HG02970 (cell line): Measurements from ENCODE around the gene PCDHB4.
"Not testable (repeated sequence)": the region's sequence is repeated elsewhere in the genome, so short reads cannot be mapped to it uniquely, and the experiment has no call there.

Experiments
- ATAC-seq: cut with Tn5 transposase; IDR thresholded peaks from one replicate; pipeline ENCODE4 v1.9.1; 2021; ENCODE audit warnings: mild to moderate bottlenecking, moderate library complexity, moderate number of reproducible peaks; ENCODE audit not compliant: unreplicated experiment, low FRiP score

Gene PCDHB4

DNA sequence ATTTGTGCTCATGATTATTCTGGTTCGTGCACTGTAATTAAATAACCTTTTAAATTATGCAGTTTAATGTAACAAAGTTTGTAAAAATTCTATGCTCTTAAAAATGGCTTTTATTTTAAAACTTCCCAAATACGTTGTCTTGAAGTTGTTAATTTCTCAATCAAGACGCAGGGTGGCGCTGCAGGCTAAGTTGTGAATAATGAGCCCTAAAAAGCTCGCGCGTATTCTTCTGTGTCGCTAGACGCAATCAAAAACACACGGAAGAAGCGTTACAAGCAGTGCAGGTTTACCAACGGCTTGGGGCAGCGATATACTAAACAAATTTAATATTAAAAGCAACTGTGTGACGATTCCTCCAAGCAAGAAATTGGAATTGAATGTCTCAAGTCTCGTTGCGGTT is at the start of gene PCDHB4:
Gene PCDHB4, plus strand, starts transcription at position 256 of the 400 bp plus-strand sequence. CDS start 181 bp downstream, outside the sequence.
- ATAC-seq: no peak

DNA sequence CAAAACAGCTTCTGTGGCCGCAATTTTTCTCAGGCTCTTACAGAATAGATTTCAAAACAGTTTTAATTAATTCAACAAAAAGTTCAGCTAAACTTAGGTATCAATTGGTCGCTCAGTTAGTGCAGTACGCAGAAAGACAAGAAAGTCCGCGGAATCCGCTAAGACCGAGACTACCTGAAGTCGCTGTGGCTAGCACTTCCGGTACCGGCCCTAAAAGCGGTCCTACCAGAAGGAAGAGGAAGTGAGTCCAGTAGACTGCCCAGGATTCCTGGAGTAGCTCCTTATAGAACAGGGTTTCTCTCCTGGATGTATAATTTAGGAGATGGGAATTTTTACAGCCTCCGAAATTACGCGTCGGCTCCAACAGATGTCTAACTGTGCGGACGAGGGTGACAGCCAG is 43.8 kb upstream of the PCDHB4 start:
- ATAC-seq: no peak

DNA sequence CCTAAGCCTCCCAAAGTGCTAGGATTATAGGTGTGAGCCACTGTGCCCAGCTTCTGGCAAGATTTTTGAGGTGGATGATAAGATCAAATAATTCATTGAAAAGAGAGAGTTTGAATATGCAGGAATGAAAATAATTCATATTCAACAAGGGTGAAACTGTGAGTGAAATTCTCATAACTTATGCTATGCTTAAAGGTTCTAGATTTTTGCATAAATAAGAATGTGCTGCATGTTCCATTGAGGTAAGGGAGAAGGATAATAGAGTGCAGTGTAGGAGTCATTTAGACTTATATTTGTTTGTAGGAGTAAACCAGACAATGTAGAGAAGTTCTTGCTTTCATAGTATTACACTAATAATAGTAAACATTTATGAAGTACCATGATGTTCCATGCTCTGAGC is 39.4 kb upstream of the PCDHB4 start:
- ATAC-seq: no peak

DNA sequence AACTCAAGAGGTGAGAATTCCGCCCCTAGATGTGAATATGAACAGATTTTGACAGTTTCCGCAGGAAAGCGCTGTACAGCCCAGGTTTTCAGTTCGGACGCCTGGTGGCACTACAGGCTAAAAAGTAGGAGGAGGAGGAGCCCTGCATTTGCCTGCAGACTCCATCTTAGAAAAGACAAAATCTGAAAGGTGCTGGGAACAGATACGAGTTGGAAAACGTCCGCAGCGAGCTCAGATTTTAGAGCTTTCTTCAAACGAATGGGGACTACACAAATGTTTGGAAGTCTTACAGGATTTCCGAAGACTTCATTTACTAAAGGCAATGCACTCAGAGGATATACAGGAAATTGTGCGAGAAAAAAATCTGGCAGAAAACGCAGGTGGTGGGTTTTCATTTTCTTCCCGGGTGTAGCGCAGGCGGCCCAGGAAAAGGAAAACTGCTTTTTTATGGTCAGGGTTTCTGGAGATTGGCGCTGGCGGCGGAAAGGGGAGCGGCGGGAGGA is 37.1 kb upstream of the PCDHB4 start:
- no peak for ATAC-seq

DNA sequence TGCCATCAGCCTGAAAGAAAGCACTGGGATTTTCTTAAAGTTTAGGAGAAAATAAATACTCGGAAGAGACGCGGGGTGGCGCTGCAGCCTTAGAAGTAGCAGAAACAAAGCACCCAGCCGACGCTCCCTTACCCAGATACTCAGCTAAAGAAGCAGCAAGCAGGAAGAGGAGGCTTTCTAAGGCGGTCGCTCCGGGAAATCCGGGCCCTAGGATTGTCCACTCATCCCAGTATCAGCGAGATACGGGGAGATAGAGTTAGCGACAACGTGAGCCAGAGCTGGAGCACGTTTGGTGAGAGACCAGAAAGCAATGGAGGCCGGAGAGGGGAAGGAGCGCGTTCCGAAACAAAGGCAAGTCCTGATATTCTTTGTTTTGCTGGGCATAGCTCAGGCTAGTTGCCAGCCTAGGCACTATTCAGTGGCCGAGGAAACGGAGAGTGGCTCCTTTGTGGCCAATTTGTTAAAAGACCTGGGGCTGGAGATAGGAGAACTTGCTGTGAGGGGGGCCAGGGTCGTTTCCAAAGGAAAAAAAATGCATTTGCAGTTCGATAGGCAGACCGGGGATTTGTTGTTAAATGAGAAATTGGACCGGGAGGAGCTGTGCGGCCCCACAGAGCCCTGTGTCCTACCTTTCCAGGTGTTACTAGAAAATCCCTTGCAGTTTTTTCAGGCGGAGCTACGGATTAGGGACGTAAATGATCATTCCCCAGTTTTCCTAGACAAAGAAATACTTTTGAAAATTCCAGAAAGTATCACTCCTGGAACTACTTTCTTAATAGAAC is 26.9 kb upstream of the PCDHB4 start, which contains the start of gene PCDHB2:
Gene PCDHB2, plus strand, starts transcription at position 135 of the 782 bp plus-strand sequence. Its CDS starts 176 bp downstream, at position 311.
- no peak for ATAC-seq

DNA sequence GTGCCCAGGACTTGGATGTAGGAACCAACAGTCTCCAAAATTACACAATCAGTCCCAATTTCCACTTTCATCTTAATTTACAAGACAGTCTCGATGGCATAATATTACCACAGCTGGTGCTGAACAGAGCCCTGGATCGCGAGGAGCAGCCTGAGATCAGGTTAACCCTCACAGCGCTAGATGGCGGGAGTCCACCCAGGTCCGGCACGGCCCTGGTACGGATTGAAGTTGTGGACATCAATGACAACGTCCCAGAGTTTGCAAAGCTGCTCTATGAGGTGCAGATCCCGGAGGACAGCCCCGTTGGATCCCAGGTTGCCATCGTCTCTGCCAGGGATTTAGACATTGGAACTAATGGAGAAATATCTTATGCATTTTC is 26.4 kb upstream of the PCDHB4 start:
- ATAC-seq: no peak

DNA sequence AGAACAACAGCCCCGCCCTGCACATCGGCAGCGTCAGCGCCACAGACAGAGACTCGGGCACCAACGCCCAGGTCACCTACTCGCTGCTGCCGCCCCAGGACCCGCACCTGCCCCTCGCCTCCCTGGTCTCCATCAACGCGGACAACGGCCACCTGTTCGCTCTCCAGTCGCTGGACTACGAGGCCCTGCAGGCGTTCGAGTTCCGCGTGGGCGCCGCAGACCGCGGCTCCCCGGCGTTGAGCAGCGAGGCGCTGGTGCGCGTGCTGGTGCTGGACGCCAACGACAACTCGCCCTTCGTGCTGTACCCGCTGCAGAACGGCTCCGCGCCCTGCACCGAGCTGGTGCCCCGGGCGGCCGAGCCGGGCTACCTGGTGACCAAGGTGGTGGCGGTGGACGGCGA is 25.4 kb upstream of the PCDHB4 start:
- not testable (repeated sequence) for ATAC-seq

DNA sequence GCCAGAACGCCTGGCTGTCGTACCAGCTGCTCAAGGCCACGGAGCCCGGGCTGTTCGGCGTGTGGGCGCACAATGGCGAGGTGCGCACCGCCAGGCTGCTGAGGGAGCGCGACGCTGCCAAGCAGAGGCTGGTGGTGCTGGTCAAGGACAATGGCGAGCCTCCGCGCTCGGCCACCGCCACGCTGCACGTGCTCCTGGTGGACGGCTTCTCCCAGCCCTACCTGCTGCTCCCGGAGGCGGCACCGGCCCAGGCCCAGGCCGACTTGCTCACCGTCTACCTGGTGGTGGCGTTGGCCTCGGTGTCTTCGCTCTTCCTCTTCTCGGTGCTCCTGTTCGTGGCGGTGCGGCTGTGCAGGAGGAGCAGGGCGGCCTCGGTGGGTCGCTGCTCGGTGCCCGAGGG is 25.0 kb upstream of the PCDHB4 start:
- not testable (repeated sequence) for ATAC-seq

DNA sequence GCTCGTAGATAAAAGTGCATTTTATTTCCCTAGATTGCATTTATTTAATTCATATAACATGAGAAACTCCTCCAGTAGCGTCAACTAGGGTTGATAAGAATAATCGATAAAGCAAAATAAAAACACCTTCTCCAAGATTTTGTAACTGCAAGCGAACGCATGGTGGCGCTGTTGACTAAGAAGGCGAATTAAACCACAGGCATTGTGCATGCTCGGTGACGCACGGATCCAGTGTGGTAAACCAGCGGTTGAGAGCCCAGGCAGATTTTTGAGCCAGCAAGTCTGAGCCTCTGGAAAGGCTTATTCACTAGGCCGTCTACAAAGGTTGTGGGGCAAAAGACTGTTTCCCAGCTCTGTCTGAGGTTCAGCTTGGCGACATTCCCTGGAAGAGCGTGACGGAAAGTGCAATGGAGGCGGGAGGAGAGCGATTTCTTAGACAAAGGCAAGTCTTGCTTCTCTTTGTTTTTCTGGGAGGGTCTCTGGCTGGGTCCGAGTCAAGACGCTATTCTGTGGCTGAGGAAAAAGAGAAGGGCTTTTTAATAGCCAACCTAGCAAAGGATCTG is 21.3 kb upstream of the PCDHB4 start, which contains the start of gene PCDHB3:
Gene PCDHB3, plus strand, starts transcription at position 231 of the 563 bp plus-strand sequence. Its CDS starts 177 bp downstream, at position 408.
- no peak for ATAC-seq

DNA sequence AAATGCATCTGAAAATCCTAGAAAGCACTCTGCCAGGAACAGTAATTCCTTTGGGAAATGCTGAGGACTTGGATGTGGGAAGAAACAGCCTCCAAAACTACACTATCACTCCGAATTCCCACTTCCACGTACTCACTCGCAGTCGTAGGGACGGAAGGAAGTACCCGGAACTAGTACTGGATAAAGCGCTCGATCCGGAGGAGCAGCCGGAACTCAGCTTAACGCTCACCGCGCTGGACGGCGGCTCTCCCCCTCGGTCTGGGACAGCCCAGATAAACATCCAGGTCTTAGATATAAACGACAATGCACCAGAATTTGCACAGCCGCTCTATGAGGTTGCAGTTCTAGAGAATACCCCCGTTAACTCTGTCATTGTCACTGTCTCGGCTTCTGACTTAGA is 20.6 kb upstream of the PCDHB4 start:
- no peak for ATAC-seq

DNA sequence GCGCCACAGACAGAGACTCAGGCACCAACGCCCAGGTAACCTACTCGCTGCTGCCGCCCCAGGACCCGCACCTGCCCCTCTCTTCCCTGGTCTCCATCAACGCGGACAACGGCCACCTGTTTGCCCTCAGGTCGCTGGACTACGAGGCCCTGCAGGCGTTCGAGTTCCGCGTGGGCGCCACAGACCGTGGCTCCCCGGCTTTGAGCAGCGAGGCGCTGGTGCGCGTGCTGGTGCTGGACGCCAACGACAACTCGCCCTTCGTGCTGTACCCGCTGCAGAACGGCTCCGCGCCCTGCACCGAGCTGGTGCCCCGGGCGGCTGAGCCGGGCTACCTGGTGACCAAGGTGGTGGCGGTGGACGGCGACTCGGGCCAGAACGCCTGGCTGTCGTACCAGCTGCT is 19.5 kb upstream of the PCDHB4 start:
- not testable (repeated sequence) for ATAC-seq

DNA sequence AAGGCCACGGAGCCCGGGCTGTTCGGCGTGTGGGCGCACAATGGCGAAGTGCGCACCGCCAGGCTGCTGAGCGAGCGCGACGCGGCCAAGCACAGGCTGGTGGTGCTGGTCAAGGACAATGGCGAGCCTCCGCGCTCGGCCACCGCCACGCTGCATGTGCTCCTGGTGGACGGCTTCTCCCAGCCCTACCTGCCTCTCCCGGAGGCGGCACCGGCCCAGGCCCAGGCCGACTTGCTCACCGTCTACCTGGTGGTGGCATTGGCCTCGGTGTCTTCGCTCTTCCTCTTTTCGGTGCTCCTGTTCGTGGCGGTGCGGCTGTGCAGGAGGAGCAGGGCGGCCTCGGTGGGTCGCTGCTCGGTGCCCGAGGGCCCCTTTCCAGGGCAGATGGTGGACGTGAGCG is 19.1 kb upstream of the PCDHB4 start:
- not testable (repeated sequence) for ATAC-seq

DNA sequence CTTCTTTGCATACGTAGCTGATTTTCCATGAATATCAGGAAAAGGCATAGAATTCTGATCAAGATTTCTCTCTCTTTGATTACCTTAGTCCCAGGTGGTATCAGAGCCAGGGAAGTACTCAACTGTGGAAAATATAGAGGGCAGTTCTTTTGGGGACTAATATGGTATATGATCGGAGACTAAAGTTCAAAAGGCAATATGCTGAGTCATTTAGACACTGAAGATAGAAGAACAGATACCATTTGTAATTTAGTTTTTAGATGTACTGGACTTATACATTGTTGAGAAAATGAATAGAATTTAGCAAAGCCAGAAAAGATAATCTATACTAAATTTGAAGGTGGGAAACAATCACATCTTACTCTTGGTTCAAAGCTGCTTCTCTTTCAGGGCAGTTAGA is 16.3 kb upstream of the PCDHB4 start:
- ATAC-seq: no peak

DNA sequence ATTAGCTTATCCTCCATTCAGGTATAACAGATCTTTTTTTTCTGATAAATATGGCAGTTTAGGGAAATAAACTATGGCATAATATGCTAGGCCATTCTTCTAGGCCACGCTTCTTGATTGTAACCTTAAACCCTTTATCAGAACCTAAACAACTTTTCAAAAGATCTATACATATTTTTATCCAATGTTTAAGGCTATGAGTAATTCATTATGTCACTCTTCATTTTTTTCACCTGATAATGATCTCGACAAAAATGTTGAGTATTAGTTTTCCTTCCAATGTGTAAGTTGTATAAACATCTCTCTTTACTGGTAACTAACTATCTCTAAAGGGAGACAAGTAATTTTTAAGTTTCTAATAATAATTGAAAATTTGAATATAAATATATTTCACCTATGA is 2.4 kb upstream of the PCDHB4 start:
- ATAC-seq: no peak

DNA sequence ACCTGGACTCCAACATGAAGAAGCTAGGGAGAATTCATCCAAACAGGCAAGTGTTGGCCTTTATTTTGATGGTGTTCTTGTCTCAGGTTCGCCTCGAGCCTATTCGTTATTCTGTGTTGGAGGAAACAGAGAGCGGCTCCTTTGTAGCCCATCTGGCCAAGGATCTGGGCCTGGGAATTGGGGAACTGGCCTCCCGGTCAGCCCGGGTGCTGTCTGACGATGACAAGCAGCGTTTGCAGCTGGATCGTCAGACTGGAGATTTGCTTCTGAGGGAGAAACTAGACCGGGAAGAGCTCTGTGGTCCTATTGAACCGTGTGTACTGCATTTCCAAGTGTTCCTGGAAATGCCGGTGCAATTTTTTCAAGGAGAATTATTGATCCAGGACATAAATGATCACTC is 367 bp downstream of the PCDHB4 start:
- ATAC-seq: no peak

DNA sequence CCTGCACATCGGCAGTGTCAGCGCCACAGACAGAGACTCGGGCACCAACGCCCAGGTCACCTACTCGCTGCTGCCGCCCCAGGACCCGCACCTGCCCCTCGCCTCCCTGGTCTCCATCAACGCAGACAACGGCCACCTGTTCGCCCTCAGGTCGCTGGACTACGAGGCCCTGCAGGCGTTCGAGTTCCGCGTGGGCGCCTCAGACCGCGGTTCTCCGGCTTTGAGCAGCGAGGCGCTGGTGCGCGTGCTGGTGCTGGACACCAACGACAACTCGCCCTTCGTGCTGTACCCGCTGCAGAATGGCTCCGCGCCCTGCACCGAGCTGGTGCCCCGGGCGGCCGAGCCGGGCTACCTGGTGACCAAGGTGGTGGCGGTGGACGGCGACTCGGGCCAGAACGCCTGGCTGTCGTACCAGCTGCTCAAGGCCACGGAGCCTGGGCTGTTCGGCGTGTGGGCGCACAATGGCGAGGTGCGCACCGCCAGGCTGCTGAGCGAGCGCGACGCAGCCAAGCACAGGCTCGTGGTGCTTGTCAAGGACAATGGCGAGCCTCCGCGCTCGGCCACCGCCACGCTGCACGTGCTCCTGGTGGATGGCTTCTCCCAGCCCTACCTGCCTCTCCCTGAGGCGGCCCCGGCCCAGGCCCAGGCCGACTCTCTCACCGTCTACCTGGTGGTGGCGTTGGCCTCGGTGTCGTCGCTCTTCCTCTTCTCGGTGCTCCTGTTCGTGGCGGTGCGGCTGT is 1.9 kb downstream of the PCDHB4 start:
- ATAC-seq: not testable (repeated sequence)

DNA sequence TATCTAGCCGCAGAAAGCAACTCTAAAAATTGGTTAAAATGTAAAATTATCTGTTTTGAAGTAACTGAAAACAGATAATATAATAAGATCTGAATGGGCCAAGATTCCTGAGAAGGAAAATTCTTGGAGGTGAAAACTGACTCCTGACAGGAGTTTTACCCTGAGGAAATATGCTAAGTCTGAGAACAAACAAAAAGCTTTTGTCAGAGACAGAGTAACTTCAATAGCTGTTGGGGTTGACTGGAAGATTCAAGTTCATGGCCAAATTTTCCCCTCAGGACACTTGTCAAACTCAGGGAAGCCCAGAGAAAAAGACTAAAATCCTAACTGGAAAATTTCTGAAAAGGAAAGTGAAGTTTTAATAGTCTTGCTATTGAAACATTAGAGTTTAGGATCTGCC is 5.7 kb downstream of the PCDHB4 start:
- no peak for ATAC-seq

DNA sequence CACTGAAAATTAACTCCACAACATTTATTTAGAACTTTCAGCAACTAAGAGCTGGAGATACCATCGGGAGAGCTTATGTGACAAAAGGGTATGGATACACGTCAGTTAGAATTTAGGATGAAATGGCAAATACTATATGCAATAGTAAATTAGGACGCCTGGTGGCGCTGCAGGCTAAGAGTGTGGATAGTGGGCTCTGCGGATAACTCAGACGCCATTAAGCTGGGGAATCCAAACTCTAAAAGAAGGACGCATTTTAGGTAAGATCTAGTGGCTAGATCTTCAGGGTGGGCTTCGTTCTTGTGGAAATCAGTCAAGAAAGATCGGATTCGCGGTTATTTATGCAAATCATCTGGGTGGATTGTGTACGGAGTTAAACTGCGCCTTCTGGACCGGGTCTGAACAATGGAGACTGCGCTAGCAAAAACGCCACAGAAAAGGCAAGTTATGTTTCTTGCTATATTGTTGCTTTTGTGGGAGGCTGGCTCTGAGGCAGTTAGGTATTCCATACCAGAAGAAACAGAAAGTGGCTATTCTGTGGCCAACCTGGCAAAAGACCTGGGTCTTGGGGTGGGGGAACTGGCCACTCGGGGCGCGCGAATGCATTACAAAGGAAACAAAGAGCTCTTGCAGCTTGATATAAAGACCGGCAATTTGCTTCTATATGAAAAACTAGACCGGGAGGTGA is 13.6 kb downstream of the PCDHB4 start, which contains the start of gene PCDHB5:
Gene PCDHB5, plus strand, starts transcription at position 177 of the 688 bp plus-strand sequence. Its CDS starts 229 bp downstream, at position 406.
- ATAC-seq: no peak

DNA sequence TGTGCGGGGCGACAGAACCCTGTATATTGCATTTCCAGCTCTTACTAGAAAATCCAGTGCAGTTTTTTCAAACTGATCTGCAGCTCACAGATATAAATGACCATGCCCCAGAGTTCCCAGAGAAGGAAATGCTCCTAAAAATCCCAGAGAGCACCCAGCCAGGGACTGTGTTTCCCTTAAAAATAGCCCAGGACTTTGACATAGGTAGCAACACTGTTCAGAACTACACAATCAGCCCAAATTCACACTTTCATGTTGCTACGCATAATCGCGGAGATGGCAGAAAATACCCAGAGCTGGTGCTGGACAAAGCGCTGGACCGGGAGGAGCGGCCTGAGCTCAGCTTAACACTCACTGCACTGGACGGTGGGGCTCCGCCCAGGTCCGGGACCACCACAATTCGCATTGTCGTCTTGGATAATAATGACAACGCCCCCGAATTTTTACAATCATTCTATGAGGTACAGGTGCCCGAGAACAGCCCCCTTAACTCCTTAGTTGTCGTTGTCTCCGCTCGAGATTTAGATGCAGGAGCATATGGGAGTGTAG is 14.2 kb downstream of the PCDHB4 start:
- no peak for ATAC-seq

DNA sequence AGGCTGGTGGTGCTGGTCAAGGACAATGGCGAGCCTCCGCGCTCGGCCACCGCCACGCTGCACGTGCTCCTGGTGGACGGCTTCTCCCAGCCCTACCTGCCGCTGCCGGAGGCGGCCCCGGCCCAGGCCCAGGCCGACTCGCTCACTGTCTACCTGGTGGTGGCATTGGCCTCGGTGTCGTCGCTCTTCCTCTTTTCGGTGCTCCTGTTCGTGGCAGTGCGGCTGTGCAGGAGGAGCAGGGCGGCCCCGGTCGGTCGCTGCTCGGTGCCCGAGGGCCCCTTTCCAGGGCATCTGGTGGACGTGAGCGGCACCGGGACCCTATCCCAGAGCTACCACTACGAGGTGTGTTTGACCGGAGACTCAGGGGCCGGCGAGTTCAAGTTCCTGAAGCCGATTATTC is 15.7 kb downstream of the PCDHB4 start:
- ATAC-seq: not testable (repeated sequence)
